Activated CD8-positive, alpha-beta memory T cell treated with anti-CD3 and anti-CD28 coated beads, Interleukin-2, amount 50 U/mL, for 1 hour (primary cell): Measurements from ENCODE around the gene DGKB.
"Not testable (repeated sequence)": the region's sequence is repeated elsewhere in the genome, so short reads cannot be mapped to it uniquely, and the experiment has no call there.

Experiments used
- DNase-seq: peaks from one replicate; pipeline ENCODE4 v3.0.0-alpha.2; 2020; ENCODE audit errors: extremely low read depth

Gene DGKB

GRCh38 chr7:14292737-14293136 is 609.8 kb downstream of the DGKB start:
- no peak for DNase-seq

- no peak for DNase-seq
Observed at GRCh38 chr7:14289957-14290356, 612.6 kb downstream of the DGKB start.

- DNase-seq: no peak
Observed at GRCh38 chr7:14288701-14289100, 613.9 kb downstream of the DGKB start.

DNA sequence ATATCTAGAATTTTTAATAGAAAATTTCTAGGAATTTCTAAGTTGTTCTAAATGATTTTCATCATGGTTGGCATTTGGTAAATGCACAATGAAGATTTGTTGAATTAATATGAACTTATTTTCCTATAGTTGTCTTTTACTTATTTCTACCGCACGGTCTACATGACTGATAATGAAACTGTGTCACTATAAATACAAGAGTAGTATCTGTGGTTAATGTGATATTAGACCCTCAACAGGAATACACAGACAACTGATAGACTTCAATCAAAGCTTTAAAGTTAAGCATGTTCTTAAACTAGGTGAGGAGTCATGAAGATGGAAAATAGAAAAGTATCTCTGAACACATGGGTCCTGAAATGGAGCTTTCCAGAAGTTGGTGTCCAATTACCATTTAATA is 615.2 kb downstream of the DGKB start:
- no peak for DNase-seq

GRCh38 chr7:14286036-14286435 is 616.5 kb downstream of the DGKB start:
- no peak for DNase-seq

- not testable (repeated sequence) for DNase-seq
Observed at GRCh38 chr7:14279065-14279871, 623.3 kb downstream of the DGKB start.

DNA sequence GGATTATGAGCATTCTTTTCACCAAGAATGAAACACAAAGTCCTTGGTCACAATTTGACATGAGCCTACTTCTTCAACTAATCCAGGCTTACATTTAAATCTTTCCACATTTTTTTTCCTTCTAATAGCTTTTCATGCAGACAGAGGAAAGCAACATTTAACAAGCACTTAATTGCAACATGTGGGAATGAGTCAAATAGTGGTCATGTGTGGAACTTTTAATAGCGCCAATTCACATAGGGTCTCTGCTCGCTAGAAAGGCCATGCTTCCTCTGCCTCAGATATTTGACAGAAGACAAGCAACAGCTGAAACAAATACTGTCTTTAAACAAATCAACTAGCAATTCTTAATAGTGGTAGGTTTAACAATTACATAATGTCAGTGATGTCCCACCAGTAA is 627.2 kb downstream of the DGKB start:
- DNase-seq: no peak

- no peak for DNase-seq
Observed at GRCh38 chr7:14271441-14271840, 631.1 kb downstream of the DGKB start.

GRCh38 chr7:14270099-14270498 is 632.5 kb downstream of the DGKB start:
- DNase-seq: no peak

DNA sequence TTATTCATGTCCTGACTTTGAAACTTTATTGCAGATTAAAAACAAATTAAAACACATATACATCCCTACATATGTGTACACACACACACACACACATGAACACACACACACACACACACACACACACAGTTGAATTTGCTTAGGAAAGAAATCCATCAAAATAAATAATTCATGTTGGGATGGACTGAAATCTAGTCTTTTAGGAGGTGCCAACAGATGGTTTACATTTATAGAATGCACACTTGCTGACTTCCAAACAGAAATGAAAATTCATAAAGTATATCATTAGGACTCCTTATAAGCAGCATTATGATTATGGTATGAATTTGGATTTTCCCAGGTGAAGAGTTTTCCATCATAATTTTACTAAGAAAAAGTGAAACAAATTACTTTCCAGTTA is 642.5 kb downstream of the DGKB start:
- no peak for DNase-seq

DNA sequence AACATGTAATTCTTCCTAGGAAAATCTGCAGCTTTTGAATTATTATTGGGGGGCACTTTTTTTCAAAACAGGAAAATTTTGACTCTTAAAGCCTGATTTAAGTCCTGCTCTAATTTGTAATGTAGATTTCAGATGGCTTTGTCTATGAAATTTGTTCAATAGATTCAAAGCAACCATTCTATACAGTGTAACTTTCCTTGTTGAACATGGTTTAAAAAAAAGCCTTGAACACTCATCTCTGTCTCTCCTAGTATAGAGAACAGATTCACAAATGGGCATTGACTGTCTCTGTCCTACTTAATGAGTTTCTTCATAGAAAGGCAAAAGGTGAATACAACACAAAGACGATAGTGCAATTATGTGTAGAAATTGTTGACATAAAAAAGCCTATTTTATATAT is 643.7 kb downstream of the DGKB start:
- no peak for DNase-seq

GRCh38 chr7:14258441-14258840 is 644.1 kb downstream of the DGKB start:
- no peak for DNase-seq

DNA sequence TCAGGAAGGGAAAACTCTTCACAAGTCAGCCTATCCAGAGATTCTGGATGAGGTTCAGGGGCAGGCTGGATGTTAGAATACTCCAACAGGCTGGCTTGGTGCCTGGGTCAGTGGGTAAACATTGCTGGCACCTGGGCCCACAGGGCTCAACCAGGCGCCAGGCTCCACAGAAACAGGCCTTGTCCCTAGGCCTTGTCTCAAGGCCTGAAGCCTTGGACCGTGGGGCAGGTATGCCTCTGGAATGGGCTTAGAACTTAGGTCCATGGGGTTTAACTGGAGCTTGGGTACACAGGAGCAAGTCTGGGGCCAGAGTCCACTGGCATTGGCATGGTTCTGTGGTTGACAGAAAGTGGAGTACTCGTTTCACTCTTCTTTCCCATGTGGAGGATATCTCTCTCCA is 650.1 kb downstream of the DGKB start:
- DNase-seq: no peak

- no peak for DNase-seq
Observed at GRCh38 chr7:14242175-14242574, 660.4 kb downstream of the DGKB start.

DNA sequence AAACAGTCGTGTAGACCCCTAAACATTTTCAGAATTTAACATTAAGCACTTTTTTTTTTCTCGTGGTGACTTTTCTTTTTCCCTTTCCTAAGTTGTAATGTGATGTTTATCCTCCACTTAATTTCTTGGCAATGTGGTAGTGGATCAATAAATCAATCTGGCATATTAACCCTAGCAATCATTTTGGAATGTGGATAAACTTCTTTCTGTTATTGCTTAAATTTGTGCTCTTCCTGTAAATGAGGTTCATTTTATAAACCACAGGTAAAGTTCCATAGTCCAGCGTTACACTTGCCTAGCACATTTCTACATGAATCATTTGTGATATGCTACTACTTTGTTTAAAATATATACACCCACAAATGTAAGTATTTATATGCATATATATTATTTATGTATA is 665.7 kb downstream of the DGKB start:
- no peak for DNase-seq

DNA sequence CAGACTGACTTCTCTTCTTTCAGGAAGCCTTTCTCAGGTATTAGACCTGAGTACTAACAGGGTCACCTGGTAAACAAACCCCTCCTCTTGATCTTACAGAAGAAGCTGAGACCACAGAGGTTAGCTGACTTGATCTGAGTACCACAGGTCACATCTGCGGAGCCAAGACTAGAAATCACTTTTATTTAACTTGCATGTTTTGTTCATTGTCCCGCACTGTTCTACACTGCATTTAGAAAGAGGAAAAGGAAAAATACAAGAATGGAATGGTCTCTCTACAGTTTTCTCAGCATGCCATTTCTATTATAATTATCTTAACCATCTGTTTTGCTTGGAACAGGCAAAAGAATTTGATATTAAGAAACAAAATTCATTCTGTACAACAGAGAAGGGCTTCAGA is 667.5 kb downstream of the DGKB start:
- DNase-seq: no peak

- no peak for DNase-seq
Observed at GRCh38 chr7:14233868-14234369, 668.6 kb downstream of the DGKB start.

DNA sequence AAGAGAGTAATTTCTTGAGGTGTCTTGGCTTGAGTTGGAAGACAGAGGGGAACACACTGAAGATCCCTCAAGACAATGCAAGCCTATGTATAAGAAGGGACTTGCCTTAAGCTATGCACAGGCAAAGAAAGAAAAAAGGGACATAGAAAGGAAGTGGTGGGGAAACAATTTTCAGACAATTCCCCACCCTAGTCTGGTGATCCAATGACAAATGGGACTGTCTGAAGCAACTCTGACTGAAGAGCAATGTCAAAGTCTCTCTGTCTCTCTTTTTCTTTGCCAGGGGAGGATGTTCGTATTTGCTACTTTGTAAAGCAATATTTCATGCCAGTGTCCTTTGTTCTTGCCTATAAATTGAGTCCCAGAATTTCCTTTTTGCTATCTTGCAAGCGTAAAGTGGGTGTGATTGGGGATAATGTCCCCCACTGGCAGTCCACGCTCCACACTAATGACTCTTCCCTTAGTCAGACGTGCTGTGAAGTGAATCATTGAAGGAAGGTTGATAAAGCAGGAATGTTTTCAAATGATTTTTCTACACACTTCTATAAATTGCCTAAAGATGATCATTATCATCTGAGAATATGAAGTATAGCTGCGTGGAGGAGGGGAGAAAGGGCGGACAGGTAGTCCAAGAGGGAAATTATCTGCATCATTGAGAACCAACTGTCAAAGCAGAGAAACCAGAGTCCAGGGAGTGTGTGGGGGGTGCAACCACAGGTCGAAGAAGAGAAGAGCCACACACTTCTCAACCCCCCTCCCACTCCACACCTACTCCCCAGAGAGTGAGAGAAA is 669.3 kb downstream of the DGKB start:
- DNase-seq: no peak

DNA sequence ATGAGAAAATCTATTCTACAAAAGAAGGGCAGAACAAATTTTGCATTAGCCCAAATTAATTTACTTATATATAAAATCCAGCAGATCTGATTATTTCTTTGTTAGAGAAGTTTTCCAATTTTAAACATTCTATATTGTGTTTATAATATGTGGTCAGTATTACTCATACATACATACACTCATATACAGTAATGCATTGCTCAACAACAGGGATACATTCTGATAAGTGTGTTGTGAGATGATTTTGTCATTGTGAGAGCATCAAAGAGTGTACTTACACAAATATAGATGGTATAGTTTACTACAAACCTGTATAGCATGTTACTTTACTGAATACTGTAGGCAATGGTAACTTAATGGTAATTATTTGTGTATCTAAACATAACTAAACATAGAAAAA is 673.5 kb downstream of the DGKB start:
- no peak for DNase-seq

DNA sequence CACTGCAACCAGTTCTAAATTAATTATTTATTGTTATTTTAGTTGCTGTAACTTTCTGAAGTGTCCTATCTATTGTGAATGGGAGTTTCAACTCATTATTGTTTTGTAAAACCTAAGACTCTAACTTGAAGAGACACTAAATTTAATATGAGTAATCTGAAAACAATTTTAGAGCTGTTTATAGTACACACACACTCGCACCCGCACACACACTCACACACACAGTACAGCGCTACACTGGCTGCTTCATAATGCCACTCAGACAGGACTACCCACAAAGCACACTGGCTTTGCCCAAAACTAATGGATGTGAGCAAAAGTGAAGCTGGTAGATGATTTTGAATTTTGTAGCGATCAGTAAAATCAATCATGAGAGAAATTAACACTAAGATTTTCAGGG is 674.2 kb downstream of the DGKB start:
- DNase-seq: no peak

DNA sequence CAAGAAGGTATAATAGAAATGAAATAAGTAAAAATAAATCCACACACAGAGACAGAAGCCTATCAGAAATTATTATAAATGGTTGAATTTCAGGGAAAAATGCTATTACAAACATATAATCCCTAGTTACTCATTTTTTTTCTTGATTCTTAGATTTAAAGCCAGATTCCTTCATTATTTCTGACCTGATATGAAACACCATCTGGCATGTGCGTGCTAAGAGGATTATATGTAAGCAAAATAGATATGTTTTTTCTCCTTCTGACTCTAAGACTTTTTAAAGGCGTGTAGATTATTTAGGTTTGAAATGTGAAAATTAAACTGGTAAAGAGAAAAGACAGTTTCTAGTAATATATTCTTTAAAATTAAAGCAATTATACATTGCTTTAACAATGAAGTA is 676.4 kb downstream of the DGKB start:
- no peak for DNase-seq

DNA sequence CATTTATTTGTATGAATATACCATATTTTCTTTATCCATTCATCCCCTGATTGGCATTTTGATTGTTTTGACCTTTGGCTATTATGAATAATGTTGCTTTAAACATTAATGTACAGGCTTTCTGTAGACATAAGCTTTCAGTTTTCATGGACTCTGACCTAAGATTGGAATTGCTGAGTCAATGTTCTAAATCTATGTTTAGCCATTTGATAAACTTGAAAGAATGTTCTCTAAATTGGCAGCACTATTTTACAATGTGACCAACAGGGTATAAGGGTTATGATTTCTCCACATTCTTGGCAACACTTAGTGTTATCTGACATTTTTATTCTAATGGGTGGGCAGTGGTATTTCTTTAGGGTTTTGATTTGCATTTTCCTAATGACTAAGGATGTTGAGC is 683.4 kb downstream of the DGKB start:
- DNase-seq: no peak

DNA sequence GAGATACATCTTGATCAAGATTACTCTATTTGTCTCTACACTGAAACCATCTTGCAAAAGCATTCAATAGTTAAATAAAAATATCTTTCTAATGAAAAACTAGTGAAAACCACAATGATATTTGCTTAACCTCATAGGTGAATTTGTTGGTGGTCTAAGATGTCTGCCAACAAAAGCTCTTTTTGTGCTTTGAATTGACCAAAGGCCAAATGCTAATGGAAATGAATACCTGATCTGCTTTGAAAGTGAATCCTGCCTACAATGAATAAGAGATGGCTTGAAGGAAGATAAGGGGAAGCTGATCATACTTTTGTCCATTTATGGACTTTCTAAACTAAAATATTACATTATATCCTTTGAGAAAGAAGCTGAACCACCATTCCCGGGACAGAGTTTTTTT is 684.2 kb downstream of the DGKB start:
- no peak for DNase-seq
